CD14-positive monocyte (primary cell): Measurements from ENCODE around the gene HEYL. TPM values are rescaled to one million over a fixed set of nuclear protein-coding genes. Genes with fewer than 3 reads are reported as not detected.

Experiments
- DNase-seq, 3 donors: peaks; one replicate each; pipeline ENCODE4 v3.0.0-alpha.2; 2011 to 2022
- H2AFZ ChIP-seq: 2 replicates; pipeline ENCODE4 v1.6.0; 2012; ENCODE audit warnings: mild to moderate bottlenecking, low read depth, low read length, inconsistent platforms; ENCODE audit not compliant: insufficient read depth, poor library complexity, severe bottlenecking
- H3K27ac ChIP-seq, 2 donors: 1 replicate in 1 of 2; 2 replicates in 1 of 2; pipeline ENCODE4 v1.5.1; 2012 to 2013; ENCODE audit warnings: low read length in 2 of 2, control low read depth in 1 of 2, inconsistent platforms in 1 of 2, low read depth in 1 of 2, mild to moderate bottlenecking in 1 of 2
- H3K27me3 ChIP-seq, 2 donors: one replicate each; pipeline versions ENCODE4 v1.6.0 to v1.6.1; 2011 to 2013; ENCODE audit warnings: low read length in 2 of 2; ENCODE audit not compliant: control insufficient read depth in 2 of 2, insufficient read depth in 2 of 2
- H3K36me3 ChIP-seq, 2 donors: replicated peaks in 1 of 2; 1 replicate in 1 of 2; 2 replicates in 1 of 2; pipeline versions ENCODE4 v1.5.1 to v1.6.1; 2012 to 2013; ENCODE audit warnings: low read length in 2 of 2, control low read depth in 1 of 2, inconsistent platforms in 1 of 2, mild to moderate bottlenecking in 1 of 2; ENCODE audit not compliant: insufficient read depth in 2 of 2, control insufficient read depth in 1 of 2
- H3K4me1 ChIP-seq, 2 donors: 1 replicate in 1 of 2; 2 replicates in 1 of 2; pipeline versions ENCODE4 v1.5.1 to v1.6.1; 2012 to 2013; ENCODE audit warnings: low read length in 2 of 2, control low read depth in 1 of 2, inconsistent platforms in 1 of 2, mild to moderate bottlenecking in 1 of 2, moderate library complexity in 1 of 2; ENCODE audit not compliant: insufficient read depth in 2 of 2, control insufficient read depth in 1 of 2
- H3K4me2 ChIP-seq: replicated peaks from 2 replicates; pipeline ENCODE3; 2012; ENCODE audit warnings: low read length, moderate library complexity, mild to moderate bottlenecking; ENCODE audit not compliant: poor library complexity, severe bottlenecking; ENCODE audit errors: extremely low read depth
- H3K4me3 ChIP-seq, 3 experiments: fragments of 200-600 bp in 1 of 3; sonication (generic) in 1 of 3; replicated peaks in 1 of 3; 1 replicate in 2 of 3; 2 replicates in 1 of 3; pipeline ENCODE4 v1.5.1; 2011 to 2013; ENCODE audit warnings: low read length in 3 of 3, mild to moderate bottlenecking in 3 of 3, control low read depth in 2 of 3, low read depth in 2 of 3, inconsistent platforms in 1 of 3, moderate library complexity in 1 of 3
- H3K79me2 ChIP-seq: 2 replicates; pipeline ENCODE4 v1.6.0; 2012; ENCODE audit warnings: mild to moderate bottlenecking, control low read depth, inconsistent platforms, low read length, moderate library complexity; ENCODE audit not compliant: insufficient read depth
- H3K9ac ChIP-seq: 2 replicates; pipeline ENCODE4 v1.6.0; 2017; ENCODE audit warnings: low read length, mild to moderate bottlenecking; ENCODE audit not compliant: insufficient read depth, poor library complexity, severe bottlenecking
- H3K9me3 ChIP-seq, 2 donors: replicated peaks in 1 of 2; 1 replicate in 1 of 2; 2 replicates in 1 of 2; pipeline versions ENCODE4 v1.5.1 to v1.6.1; 2012 to 2013; ENCODE audit warnings: low read length in 2 of 2, control low read depth in 1 of 2; ENCODE audit not compliant: control insufficient read depth in 1 of 2, insufficient read depth in 1 of 2
- H4K20me1 ChIP-seq: 2 replicates; pipeline ENCODE4 v1.6.0; 2012; ENCODE audit warnings: mild to moderate bottlenecking, low read length, control low read depth, moderate library complexity; ENCODE audit not compliant: insufficient read depth
- H3K27ac Mint-ChIP-seq, 7 donors: one replicate each; pipeline ENCODE4 v1.8.0; 2020; ENCODE audit warnings: mild to moderate bottlenecking in 7 of 7, mixed read lengths in 7 of 7, moderate library complexity in 6 of 7, inconsistent platforms in 2 of 7
- H3K27me3 Mint-ChIP-seq, 3 donors: one replicate each; pipeline ENCODE4 v1.8.0; 2021 to 2022; ENCODE audit warnings: low read depth in 3 of 3, mild to moderate bottlenecking in 3 of 3, mixed read lengths in 3 of 3, moderate library complexity in 3 of 3, inconsistent platforms in 1 of 3
- H3K36me3 Mint-ChIP-seq, 2 donors: one replicate each; pipeline ENCODE4 v1.8.0; 2020; ENCODE audit warnings: mixed read lengths in 2 of 2, inconsistent platforms in 1 of 2, mild to moderate bottlenecking in 1 of 2
- H3K4me1 Mint-ChIP-seq: one replicate; pipeline ENCODE4 v1.8.0; 2020; ENCODE audit warnings: mild to moderate bottlenecking, mixed read lengths
- H3K4me3 Mint-ChIP-seq, 2 donors: one replicate each; pipeline ENCODE4 v1.8.0; 2020; ENCODE audit warnings: mild to moderate bottlenecking in 2 of 2, mixed read lengths in 2 of 2, moderate library complexity in 1 of 2
- H3K9me3 Mint-ChIP-seq, 7 donors: one replicate each; pipeline ENCODE4 v1.8.0; 2020 to 2022; ENCODE audit warnings: mixed read lengths in 7 of 7, mild to moderate bottlenecking in 6 of 7, moderate library complexity in 6 of 7, inconsistent platforms in 2 of 7
- WGBS: methylation state at CpG from one replicate; pipeline ENCODE4 v1.1.5; 2013; ENCODE audit warnings: missing lambda C conversion rate; ENCODE audit not compliant: insufficient coverage; 5-methylcytosine and 5-hydroxymethylcytosine counted together
- intact Hi-C, 2 donors: fragments of 100-400 bp; cut with micrococcal nuclease; formaldehyde crosslinking; loops; one replicate each; pipeline versions ENCODE4 v1.15.0 to v1.15.1; 2023
- polyA plus RNA-seq, 3 donors: library from polyadenylated mRNA; depleted of rRNA in 1 of 3; unstranded in 2 of 3; stranded (reverse) in 1 of 3; fragments of 300-500 nt in 2 of 3; fragments of >200 nt in 1 of 3; fragmentation: Illumina TruSeq in 2 of 3; gene quantifications; 1 replicate in 2 of 3; 2 replicates in 1 of 3; pipeline ENCODE4 v1.2.3, GENCODE V29; 2012 to 2021
- TF ChIP-seq, protein P1 (sequence below): fragments of 200-600 bp; IDR thresholded peaks from one replicate; pipeline ENCODE4 v1.8.0; 2022; ENCODE audit warnings: antibody characterized with exemption, mild to moderate bottlenecking

HEYL gene
- polyA plus RNA-seq, 3 donors = 0.04 to 0.15 (median 0.15) TPM

GRCh38 chr1:39659110-39659509 is 19.7 kb upstream of the HEYL start:
- peaks cover 7 to 9% of the 10 kb centered on the region in 2 donors for H3K4me1 ChIP-seq
- Mint-ChIP-seq H3K27me3 (peaks cover 2 to 14% (median 5%) of the 10 kb centered on the region in 3 donors), H3K36me3 (no peaks in the 10 kb centered on the region), H3K4me1 (peaks cover 12% of the 10 kb centered on the region), H3K4me3 (no peak overlapping the region), H3K27ac (no peak overlapping the region), H3K9me3 (no peaks in the 10 kb centered on the region)
- no peak overlapping the region for H3K9ac ChIP-seq
- DNase-seq = no peak
- H3K27me3 ChIP-seq = no peaks in the 10 kb centered on the region
- no peaks in the 10 kb centered on the region for H3K36me3 ChIP-seq
- TF ChIP-seq, protein P1, sequence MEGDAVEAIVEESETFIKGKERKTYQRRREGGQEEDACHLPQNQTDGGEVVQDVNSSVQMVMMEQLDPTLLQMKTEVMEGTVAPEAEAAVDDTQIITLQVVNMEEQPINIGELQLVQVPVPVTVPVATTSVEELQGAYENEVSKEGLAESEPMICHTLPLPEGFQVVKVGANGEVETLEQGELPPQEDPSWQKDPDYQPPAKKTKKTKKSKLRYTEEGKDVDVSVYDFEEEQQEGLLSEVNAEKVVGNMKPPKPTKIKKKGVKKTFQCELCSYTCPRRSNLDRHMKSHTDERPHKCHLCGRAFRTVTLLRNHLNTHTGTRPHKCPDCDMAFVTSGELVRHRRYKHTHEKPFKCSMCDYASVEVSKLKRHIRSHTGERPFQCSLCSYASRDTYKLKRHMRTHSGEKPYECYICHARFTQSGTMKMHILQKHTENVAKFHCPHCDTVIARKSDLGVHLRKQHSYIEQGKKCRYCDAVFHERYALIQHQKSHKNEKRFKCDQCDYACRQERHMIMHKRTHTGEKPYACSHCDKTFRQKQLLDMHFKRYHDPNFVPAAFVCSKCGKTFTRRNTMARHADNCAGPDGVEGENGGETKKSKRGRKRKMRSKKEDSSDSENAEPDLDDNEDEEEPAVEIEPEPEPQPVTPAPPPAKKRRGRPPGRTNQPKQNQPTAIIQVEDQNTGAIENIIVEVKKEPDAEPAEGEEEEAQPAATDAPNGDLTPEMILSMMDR = no peak
- H3K79me2 ChIP-seq = no peaks in the 10 kb centered on the region
- H3K4me2 ChIP-seq = no peak overlapping the region
- no peaks in the 10 kb centered on the region for H4K20me1 ChIP-seq
- intact Hi-C loops = loop anchor here in 1 of 2 donors (5.0 kb wide), 1 partner anchor 63 kb away; no protein-coding TSS in a partner anchor
- H2AFZ ChIP-seq = no peak overlapping the region
- no peak overlapping the region for H3K4me3 ChIP-seq
- WGBS = 98% methylated on average over 11 of the region's 12 CpGs
- H3K27ac ChIP-seq = no peak overlapping the region
- H3K9me3 ChIP-seq = no peaks in the 10 kb centered on the region

DNA sequence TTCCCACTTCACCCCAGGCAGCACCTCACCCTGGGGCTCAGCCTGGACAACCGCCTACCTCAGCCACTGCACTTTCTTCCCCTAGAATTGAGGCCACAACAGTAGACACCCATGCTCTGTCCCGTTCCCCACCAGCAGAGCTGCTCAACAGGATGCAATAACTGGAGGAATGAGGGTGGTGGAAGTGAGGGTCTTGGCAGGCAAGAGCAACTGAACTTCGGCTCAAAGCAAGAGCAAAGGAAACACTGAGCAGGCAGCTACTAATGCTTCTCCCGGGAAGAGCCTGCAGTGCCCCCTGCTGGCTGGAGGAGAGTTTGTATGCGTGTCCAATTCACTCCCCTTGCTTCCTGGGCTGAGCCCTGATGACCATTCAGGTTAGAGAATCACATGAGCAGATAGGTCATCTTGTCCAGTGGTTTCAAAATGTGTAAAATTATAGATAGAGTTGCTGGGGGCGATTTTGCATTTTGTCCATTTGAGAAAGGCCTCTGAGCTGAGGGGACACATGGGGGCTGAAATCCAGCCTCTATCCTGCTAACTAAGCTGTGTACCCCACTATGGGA is 18.6 kb upstream of the HEYL start:
- peaks cover 17% of the 10 kb centered on the region for H3K4me1 Mint-ChIP-seq
- Histone ChIP-seq H3K4me3 (no peak overlapping the region), H3K4me2 (no peak overlapping the region), H3K4me1 (peaks cover 7 to 9% of the 10 kb centered on the region in 2 donors), H3K9ac (no peak overlapping the region), H3K79me2 (no peaks in the 10 kb centered on the region), H4K20me1 (no peaks in the 10 kb centered on the region), H3K27ac (no peak overlapping the region), H2AFZ (peak overlapping the region; percentile 77), H3K36me3 (no peaks in the 10 kb centered on the region), H3K27me3 (no peaks in the 10 kb centered on the region), H3K9me3 (no peaks in the 10 kb centered on the region)
- no peaks in the 10 kb centered on the region for H3K9me3 Mint-ChIP-seq
- TF ChIP-seq, protein P1 = peak; percentile 92
- H3K27ac Mint-ChIP-seq = peak overlapping the region in 1 of 7 donors; percentile 1
- intact Hi-C loops = loop anchor here in 1 of 2 donors (5.0 kb wide), 1 partner anchor 64 kb away; no protein-coding TSS in a partner anchor
- peaks cover 2 to 14% (median 4%) of the 10 kb centered on the region in 3 donors for H3K27me3 Mint-ChIP-seq
- WGBS = 21% methylated on average over 4 of the region's 6 CpGs
- DNase-seq = peak; percentile 58 to 68 (median 60)
- peak overlapping the region in 1 of 2 donors; percentile 65 for H3K4me3 Mint-ChIP-seq
- no peaks in the 10 kb centered on the region for H3K36me3 Mint-ChIP-seq
